ENCODE results near the gene APPBP2.
"Not testable (repeated sequence)": the region's sequence is repeated elsewhere in the genome, so short reads cannot be mapped to it uniquely, and the experiment has no call there.

APPBP2 gene

GRCh38 chr17:60525685-60526514 is at the start of gene APPBP2:
TSS of gene APPBP2 (minus strand) at chr17:60526242. CDS start at chr17:60525931, 311 bp downstream.
- peak; percentile 52 for DNase-seq

- no peak for DNase-seq
These were observed 47.4 kb upstream of the APPBP2 start for GRCh38 chr17:60573236-60574051.

- DNase-seq: no peak
These were observed 39.2 kb upstream of the APPBP2 start for GRCh38 chr17:60565233-60565632.

GRCh38 chr17:60563743-60564142 is 37.7 kb upstream of the APPBP2 start:
- no peak for DNase-seq

GRCh38 chr17:60562421-60562820 is 36.4 kb upstream of the APPBP2 start:
- no peak for DNase-seq

GRCh38 chr17:60560860-60561257 is 34.8 kb upstream of the APPBP2 start:
- no peak for DNase-seq

- DNase-seq: no peak
These were observed 34.2 kb upstream of the APPBP2 start for GRCh38 chr17:60559995-60560859.

GRCh38 chr17:60559659-60559994 is 33.6 kb upstream of the APPBP2 start:
- DNase-seq: no peak

- DNase-seq: no peak
These were observed 31.8 kb upstream of the APPBP2 start for GRCh38 chr17:60557805-60558204.

- DNase-seq: no peak
These were observed 29.7 kb upstream of the APPBP2 start for GRCh38 chr17:60555786-60556185.

- DNase-seq: no peak
These were observed 28.3 kb upstream of the APPBP2 start for GRCh38 chr17:60554377-60554788.

- DNase-seq: not testable (repeated sequence)
These were observed 26.2 kb upstream of the APPBP2 start for GRCh38 chr17:60552255-60552654.

- DNase-seq: no peak
These were observed 22.9 kb upstream of the APPBP2 start for GRCh38 chr17:60548990-60549389.

- DNase-seq: no peak
These were observed 19.6 kb upstream of the APPBP2 start for GRCh38 chr17:60545465-60546191.

- DNase-seq: no peak
These were observed 16.0 kb upstream of the APPBP2 start for GRCh38 chr17:60542071-60542470.

- DNase-seq: no peak
These were observed 14.4 kb upstream of the APPBP2 start for GRCh38 chr17:60540460-60540859.

GRCh38 chr17:60539807-60540206 is 13.8 kb upstream of the APPBP2 start:
- DNase-seq: no peak

- DNase-seq: no peak
These were observed 12.7 kb upstream of the APPBP2 start for GRCh38 chr17:60538726-60539125.

GRCh38 chr17:60535382-60536279 is 9.6 kb upstream of the APPBP2 start:
- no peak for DNase-seq

- DNase-seq: no peak
These were observed 8.6 kb upstream of the APPBP2 start for GRCh38 chr17:60534613-60535157.

- DNase-seq: no peak
These were observed 8.0 kb upstream of the APPBP2 start for GRCh38 chr17:60534010-60534555.

Measured in activated CD4-positive, alpha-beta T cell treated with anti-CD3 and anti-CD28 coated beads for 1 hour (primary cell).